Parathyroid adenoma (tissue), 2 donors: ENCODE data around the gene CDKN1A.

Experiments
- H2AFZ ChIP-seq: fragments of 300-600 bp; sonication (generic); one replicate; pipeline ENCODE4 v1.7.0; 2017; ENCODE audit warnings: antibody characterized with exemption, mild to moderate bottlenecking
- H3K27ac ChIP-seq: fragments of 300-600 bp; sonication (generic); one replicate; pipeline ENCODE4 v1.7.0; 2017
- H3K27me3 ChIP-seq: fragments of 300-600 bp; sonication (generic); one replicate; pipeline ENCODE4 v1.7.0; 2017; ENCODE audit warnings: low read length; ENCODE audit not compliant: control insufficient read depth, insufficient read depth
- H3K36me3 ChIP-seq: fragments of 300-600 bp; sonication (generic); one replicate; pipeline ENCODE4 v1.7.0; 2017; ENCODE audit warnings: low read length; ENCODE audit not compliant: control insufficient read depth, insufficient read depth
- H3K4me1 ChIP-seq: fragments of 300-600 bp; sonication (generic); one replicate; pipeline ENCODE4 v1.7.0; 2017; ENCODE audit warnings: control low read depth
- H3K4me2 ChIP-seq: fragments of 300-600 bp; sonication (generic); one replicate; pipeline ENCODE4 v1.7.0; 2017; ENCODE audit warnings: low read length
- H3K4me3 ChIP-seq: fragments of 300-600 bp; sonication (generic); one replicate; pipeline ENCODE4 v1.7.0; 2017; ENCODE audit warnings: low read depth, low read length
- H3K79me2 ChIP-seq: fragments of 300-600 bp; sonication (generic); one replicate; pipeline ENCODE4 v1.7.0; 2017; ENCODE audit warnings: control low read depth
- H3K9ac ChIP-seq: fragments of 300-600 bp; sonication (generic); one replicate; pipeline ENCODE4 v1.7.0; 2017; ENCODE audit warnings: mild to moderate bottlenecking
- H3K9me3 ChIP-seq: fragments of 300-600 bp; sonication (generic); one replicate; pipeline ENCODE4 v1.7.0; 2017; ENCODE audit warnings: low read length; ENCODE audit not compliant: control insufficient read depth
- CTCF ChIP-seq: fragments of 300-600 bp; sonication (generic); IDR thresholded peaks from one replicate; pipeline ENCODE4 v1.7.0; 2017; ENCODE audit warnings: antibody characterized with exemption, mild to moderate bottlenecking
- donor health status: primary hyperparathyroidism.

The CDKN1A gene

GRCh38 chr6:36713846-36714245 is 35.3 kb downstream of the CDKN1A start:
- Histone ChIP-seq H3K36me3 (no peaks in the 10 kb centered on the region), H3K27ac (no peak overlapping the region), H3K4me2 (no peak overlapping the region), H3K9ac (no peak overlapping the region), H3K9me3 (no peaks in the 10 kb centered on the region), H2AFZ (no peak overlapping the region), H3K4me1 (no peaks in the 10 kb centered on the region), H3K79me2 (no peaks in the 10 kb centered on the region), H3K4me3 (no peak overlapping the region), H3K27me3 (no peaks in the 10 kb centered on the region)
- TF ChIP-seq CTCF = no peak

GRCh38 chr6:36714511-36714910 is 36.0 kb downstream of the CDKN1A start:
- Histone ChIP-seq H3K4me1 (no peaks in the 10 kb centered on the region), H3K36me3 (no peaks in the 10 kb centered on the region), H3K27ac (no peak overlapping the region), H3K9me3 (no peaks in the 10 kb centered on the region), H3K9ac (no peak overlapping the region), H3K27me3 (no peaks in the 10 kb centered on the region), H2AFZ (no peak overlapping the region), H3K79me2 (no peaks in the 10 kb centered on the region), H3K4me3 (no peak overlapping the region), H3K4me2 (no peak overlapping the region)
- no peak for TF ChIP-seq CTCF

DNA sequence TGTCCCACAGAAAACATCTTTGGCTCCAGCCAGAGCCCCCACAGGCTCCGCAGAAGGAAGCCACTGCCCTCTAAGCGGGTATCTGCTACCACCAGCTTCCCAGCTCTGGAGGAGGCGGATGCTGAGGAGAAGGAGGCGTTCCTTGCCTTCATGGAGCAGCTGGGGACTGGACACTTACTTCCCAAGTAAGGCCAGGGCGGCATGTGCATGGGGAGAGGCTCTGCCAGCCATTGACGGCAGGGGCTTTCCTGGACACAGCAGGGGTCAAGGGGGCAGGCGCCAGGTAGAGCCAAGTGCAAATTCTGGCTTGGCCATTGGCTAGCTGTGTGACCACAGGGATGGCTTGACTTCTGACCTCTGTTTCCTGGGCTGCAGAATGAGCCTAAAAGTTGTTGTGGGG is 37.0 kb downstream of the CDKN1A start:
- no peak overlapping the region for H3K27ac ChIP-seq
- H3K79me2 ChIP-seq = no peaks in the 10 kb centered on the region
- no peak overlapping the region for H2AFZ ChIP-seq
- H3K4me2 ChIP-seq = no peak overlapping the region
- no peaks in the 10 kb centered on the region for H3K36me3 ChIP-seq
- no peak overlapping the region for H3K4me3 ChIP-seq
- no peaks in the 10 kb centered on the region for H3K4me1 ChIP-seq
- H3K9ac ChIP-seq = no peak overlapping the region
- H3K27me3 ChIP-seq = no peaks in the 10 kb centered on the region
- TF ChIP-seq CTCF = no peak
- H3K9me3 ChIP-seq = no peaks in the 10 kb centered on the region

- no peak overlapping the region for H3K27ac ChIP-seq
- TF ChIP-seq CTCF = no peak
Observed at GRCh38 chr6:36716476-36717093, 38.1 kb downstream of the CDKN1A start.

GRCh38 chr6:36717231-36717825 is 38.8 kb downstream of the CDKN1A start:
- Histone ChIP-seq H3K4me3 (no peak overlapping the region), H3K9ac (no peak overlapping the region), H3K36me3 (no peaks in the 10 kb centered on the region), H2AFZ (no peak overlapping the region), H3K79me2 (no peaks in the 10 kb centered on the region), H3K9me3 (no peaks in the 10 kb centered on the region), H3K4me1 (no peaks in the 10 kb centered on the region), H3K27ac (no peak overlapping the region), H3K4me2 (no peak overlapping the region), H3K27me3 (no peaks in the 10 kb centered on the region)
- TF ChIP-seq CTCF = no peak

More at GRCh38 chr6:36716476-36717093, 38.1 kb downstream of the CDKN1A start:
- H3K9ac ChIP-seq = no peak overlapping the region
- H2AFZ ChIP-seq = no peak overlapping the region
- H3K4me3 ChIP-seq = no peak overlapping the region
- H3K27me3 ChIP-seq = no peaks in the 10 kb centered on the region
- no peaks in the 10 kb centered on the region for H3K9me3 ChIP-seq
- no peaks in the 10 kb centered on the region for H3K79me2 ChIP-seq
- no peaks in the 10 kb centered on the region for H3K4me1 ChIP-seq
- H3K4me2 ChIP-seq = no peak overlapping the region
- H3K36me3 ChIP-seq = no peaks in the 10 kb centered on the region
